HG03432 (cell line): Measurements from ENCODE around the gene SPIRE2.
"Not testable (repeated sequence)": the region's sequence is repeated elsewhere in the genome, so short reads cannot be mapped to it uniquely, and the experiment has no call there.

Experiments used
- ATAC-seq: cut with Tn5 transposase; IDR thresholded peaks from one replicate; pipeline ENCODE4 v1.9.1; 2021; ENCODE audit warnings: mild to moderate bottlenecking, moderate library complexity; ENCODE audit not compliant: unreplicated experiment

SPIRE2 gene

DNA sequence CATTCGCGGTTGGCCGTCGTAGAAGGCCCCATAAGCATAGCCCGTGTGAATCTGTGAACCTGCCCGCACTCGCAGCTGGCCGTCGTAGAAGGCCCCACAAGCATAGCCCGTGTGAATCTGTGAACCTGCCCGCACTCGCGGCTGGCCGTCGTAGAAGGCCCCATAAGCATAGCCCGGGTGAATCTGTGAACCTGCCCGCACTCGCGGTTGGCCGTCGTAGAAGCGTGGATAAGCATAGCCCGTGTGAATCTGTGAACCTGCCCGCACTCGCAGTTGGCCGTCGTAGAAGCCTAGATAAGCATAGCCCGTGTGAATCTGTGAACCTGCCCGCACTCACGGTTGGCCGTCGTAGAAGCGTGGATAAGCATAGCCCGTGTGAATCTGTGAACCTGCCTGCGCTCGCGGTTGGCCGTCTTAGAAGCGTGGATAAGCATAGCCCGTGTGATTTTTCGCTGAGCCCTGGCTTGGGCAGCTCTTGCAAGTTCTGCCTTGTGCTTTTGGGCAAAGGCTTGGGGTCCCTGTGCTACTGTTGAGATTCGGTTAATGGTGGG is 6.6 kb downstream of the SPIRE2 start:
- not testable (repeated sequence) for ATAC-seq

- not testable (repeated sequence) for ATAC-seq
Measured at GRCh38 chr16:89836484-89836883, 8.2 kb downstream of the SPIRE2 start.

DNA sequence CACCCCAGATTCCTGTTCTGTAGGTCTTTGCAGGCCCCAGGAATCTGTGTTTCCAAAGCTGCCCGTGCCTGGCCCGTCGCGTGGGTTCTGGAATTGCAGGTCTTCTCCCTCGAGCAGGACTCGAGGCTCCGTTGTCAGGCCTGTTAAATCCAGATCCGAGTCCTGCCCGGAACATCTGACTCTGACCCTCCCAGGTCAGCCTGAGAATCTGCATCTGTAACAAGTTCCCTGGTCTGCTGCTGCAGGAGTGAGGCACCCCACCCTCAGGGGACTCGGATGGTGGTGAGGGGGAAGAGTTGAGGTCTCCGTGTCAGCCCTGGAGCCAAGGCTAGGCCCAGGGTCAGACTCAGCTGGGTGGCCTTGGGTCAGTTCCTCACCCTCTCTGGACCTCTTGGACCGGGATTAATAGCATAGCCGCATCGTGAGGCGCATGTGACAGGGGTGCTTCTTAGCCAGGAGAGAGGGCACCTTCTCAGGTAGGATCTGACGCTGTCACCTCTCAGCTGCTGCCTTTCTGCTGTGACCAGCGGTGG is 8.8 kb downstream of the SPIRE2 start:
- no peak for ATAC-seq

- ATAC-seq = no peak
Measured at GRCh38 chr16:89841275-89841674, 13.0 kb downstream of the SPIRE2 start.

GRCh38 chr16:89842471-89843408 is 14.5 kb downstream of the SPIRE2 start:
- no peak for ATAC-seq

DNA sequence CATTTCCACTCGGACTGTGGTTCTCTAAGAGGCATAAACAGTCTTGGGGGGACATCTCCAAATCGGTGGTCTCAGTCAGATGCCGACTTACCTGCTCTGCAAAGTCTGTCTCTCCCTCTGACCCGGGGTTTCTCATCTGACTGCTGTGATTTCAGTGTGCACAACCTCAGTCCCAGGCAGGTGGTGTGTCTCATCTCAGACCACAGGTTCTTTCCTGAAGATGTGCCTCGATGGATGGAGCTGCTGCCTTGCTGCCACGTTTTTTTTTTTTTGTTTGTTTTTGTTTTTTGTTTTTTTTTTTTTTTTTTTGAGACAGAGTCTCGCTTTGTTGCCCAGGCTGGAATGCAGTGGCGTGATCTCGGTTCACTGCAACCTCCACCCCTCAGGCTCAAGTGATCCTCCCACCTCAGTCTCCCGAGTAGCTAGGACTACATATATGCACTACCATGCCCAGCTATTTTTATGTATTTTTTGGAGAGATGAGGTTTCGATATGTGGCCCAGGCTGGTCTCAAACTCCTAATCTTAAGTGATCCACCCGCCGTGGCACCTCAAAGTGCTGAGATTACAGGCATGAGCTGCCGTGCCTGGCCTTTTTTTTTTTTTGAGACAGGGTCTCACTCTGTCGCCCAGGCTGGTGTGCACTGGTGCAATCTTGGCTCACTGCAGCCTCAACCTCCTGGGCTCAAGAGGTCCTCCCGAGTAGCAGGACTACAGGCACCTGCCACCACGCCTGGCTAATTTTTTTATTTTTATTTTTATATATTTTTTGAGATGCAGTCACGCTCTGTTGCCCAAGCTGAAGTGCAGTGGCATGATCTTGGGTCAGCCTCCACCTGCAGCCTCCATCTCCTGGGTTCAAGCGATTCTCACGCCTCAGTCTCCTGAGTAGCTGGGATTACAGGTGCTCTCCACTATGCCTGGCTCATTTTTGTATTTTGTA is 15.4 kb downstream of the SPIRE2 start:
- ATAC-seq = no peak

- ATAC-seq = no peak
Measured at GRCh38 chr16:89844739-89845339, 16.6 kb downstream of the SPIRE2 start.

GRCh38 chr16:89845417-89845816 is 17.1 kb downstream of the SPIRE2 start:
- ATAC-seq = no peak

DNA sequence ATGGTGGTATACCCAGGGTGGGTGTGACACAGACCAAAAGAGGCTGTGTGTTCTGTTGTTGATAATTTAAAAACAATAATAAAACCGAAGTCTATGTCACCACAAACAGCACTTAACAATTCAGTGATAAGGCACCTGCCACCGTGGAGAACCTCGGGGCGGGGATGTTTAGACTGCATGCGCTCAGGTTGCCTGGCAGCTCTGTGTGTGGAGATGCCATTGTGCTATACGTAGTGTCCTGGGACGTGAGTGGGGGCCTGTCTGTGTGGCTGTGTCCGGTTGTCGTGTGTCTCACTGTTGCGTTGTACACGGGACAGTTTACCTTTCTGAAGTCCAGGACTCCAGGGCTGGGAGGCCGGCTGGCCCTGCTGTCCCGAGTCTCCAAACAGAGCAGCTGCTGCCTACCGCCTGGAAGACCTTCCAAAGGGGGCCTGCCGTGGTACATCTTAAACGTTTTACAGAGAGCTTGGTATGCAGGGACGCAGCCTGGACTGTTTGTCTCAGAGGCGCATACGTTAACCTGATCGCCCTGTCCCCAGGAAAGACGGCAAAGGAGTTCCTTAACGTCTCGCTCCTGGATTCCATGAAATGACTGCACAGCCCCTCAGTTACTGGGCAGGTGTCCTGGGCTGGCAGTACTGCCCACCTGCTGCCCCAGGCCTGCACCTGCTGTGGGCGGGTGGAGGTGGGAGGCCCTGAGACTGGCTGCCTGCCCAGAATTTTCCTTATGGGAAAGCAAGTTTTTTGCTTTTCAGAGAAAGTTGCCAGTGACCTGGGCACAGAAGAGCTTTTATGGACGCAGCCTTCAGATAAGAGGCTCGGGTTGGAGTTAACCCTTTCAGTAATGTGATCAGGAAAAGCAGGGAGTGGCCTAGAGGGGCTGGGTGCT is 19.0 kb downstream of the SPIRE2 start:
- no peak for ATAC-seq

- ATAC-seq = no peak
Measured at GRCh38 chr16:89847940-89848297, 19.6 kb downstream of the SPIRE2 start.

DNA sequence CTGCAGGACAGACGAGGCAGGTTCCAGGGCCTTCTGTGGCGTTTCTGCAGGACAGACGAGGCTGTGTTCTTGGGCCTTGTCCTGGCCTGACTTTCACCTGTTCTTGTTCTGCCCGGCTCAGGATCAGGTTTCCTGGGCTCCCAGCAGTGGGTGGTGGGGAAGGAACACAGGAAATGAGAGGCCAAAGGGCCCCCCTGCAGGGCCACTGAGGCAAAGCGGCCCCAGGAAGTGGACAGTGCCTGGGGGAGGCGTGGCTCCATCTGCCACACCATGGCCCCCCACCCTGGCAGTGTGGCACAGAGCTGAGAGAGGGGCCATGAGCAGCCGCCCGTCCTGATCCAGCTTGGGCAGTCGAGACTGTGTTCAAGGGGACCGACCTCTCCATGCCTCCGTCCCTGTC is 20.7 kb downstream of the SPIRE2 start:
- ATAC-seq = no peak

GRCh38 chr16:89853306-89853993 is 25.2 kb downstream of the SPIRE2 start:
- no peak for ATAC-seq

- no peak for ATAC-seq
Measured at GRCh38 chr16:89855301-89855945, 27.1 kb downstream of the SPIRE2 start.

DNA sequence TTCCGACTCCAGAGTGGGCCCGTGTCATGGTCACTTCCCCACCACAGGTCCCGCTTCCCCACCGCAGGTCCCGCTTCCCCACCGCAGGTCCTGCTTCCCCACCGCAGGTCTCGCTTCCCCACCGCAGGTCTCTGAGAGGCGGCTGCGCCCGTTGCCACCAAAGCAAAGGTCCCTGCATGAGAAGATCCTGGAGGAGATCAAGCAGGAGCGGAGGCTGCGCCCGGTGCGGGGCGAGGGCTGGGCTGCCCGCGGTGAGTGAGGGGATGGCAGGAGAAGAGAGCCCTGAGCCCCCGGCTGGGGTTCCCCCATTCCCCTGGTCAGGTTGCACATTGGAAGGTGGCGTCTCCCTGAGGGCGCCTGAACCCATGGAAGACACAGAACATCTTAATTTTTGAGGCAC is 27.7 kb downstream of the SPIRE2 start:
- ATAC-seq = no peak

GRCh38 chr16:89858973-89859614 is 30.8 kb downstream of the SPIRE2 start:
- ATAC-seq = no peak

GRCh38 chr16:89859615-89860007 is 31.3 kb downstream of the SPIRE2 start:
- no peak for ATAC-seq

GRCh38 chr16:89860747-89861304 is 32.6 kb downstream of the SPIRE2 start:
- ATAC-seq = peak; percentile 47

DNA sequence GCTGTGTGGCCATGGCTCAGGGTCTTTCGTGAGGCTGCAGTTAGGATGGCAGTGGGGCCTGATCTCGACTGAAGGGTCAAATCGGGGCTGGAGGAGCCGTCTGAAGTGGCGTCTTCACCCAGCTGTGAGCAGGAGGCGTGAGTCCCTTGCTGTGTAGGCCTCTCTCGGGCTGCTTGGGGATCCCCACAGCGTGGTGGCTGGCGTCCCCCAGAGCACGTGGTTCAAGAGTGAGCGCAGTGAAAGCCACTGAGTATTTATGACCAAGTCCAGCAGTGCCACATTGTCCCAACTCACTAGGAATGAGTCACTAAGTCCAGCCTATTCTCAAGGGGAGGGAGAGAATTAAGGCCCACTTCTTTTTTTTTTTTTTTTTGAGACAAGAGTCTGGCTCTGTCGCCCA is 33.4 kb downstream of the SPIRE2 start:
- no peak for ATAC-seq
